HG03521 (cell line): ENCODE data around the gene BPIFB3.

ENCODE experiments used
- ATAC-seq: cut with Tn5 transposase; IDR thresholded peaks from one replicate; pipeline ENCODE4 v1.9.1; 2021; ENCODE audit warnings: mild to moderate bottlenecking, moderate library complexity; ENCODE audit not compliant: unreplicated experiment

The BPIFB3 gene

DNA sequence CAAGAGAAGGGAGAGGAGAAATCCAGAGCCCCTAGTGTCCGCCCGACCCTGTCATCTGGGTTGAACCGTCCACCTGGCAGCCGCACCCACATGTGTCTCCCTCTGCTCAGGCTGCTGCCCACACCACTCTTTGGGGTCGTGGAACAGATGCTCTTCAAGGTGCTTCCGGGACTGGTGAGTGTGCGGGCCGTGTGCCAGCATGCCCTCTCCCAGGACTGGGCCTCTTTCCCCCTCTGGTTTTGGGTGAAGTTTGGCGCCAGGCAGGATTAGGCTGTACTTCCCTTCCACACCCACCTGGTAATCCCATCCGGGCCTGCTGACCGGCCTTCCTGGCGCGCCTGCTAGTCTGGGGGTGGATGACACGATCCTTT lies 7.9 kb downstream of the BPIFB3 start:
- ATAC-seq = no peak

DNA sequence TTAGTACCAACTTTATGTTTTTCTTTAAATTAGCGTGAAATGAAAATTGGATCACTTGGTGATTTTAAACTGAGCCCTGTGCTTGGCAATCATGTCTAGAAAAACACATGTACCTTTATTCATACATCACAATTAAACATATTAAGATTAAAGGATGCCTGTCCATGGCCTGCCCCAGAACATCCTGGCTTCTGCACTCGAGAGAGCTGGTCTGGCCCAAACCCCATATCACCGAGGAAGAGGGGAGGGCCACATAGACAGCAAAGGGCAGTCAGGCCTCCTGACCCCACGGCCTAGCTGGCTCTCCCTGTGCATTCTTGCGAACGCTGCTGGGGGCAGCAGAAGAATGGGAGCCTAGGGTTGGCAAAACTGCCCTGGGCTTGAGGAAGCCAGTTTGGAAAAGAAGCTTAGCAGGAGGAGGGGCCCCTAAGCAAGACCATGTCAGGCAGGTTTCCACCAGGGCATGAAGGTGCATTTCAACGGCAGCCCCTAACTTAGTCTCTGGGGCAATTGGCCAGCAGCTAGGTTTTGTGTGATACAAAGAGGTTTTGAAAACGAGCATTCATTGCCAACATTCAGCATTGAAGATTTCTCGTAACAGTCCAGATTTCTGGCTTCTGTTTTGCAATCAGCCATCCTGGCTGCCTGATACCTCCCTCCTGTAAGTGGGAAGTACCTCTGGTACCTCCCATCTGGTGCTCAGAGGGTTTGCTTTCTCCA lies 8.6 kb downstream of the BPIFB3 start:
- no peak for ATAC-seq

DNA sequence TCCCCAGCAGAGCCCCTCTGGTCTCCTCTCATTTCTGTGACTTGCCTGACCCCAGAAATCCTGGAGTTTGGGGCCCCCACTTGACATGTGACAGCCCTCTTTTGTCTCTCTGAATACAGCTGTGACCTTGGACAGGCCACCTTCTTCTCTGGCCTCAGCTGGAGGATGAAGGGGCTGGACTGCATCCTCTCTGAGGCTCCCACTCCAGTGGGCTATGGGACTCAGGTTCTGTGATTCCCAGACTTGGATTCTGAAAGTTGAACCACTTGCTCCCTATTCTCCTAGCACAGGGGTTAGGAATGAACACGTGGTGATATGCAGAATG lies 9.1 kb downstream of the BPIFB3 start:
- ATAC-seq = no peak

DNA sequence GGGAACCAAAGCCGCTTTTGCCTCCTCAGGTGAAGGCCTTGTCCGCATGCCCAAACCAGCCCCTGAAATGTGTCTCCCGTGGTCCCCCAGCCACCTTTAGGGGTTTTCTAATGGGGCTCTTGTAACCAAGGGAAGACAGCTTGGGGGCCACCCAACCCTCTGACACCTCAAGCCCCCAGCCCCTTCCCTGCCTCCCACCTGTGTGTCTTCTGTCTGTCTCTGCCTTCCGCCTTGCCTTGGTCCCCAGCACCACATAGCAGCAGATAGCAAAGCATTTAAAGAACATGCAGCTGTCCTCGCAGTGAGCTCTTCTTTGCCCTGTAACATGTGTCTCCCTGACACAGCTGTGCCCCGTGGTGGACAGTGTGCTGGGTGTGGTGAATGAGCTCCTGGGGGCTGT lies 9.6 kb downstream of the BPIFB3 start:
- ATAC-seq = no peak

DNA sequence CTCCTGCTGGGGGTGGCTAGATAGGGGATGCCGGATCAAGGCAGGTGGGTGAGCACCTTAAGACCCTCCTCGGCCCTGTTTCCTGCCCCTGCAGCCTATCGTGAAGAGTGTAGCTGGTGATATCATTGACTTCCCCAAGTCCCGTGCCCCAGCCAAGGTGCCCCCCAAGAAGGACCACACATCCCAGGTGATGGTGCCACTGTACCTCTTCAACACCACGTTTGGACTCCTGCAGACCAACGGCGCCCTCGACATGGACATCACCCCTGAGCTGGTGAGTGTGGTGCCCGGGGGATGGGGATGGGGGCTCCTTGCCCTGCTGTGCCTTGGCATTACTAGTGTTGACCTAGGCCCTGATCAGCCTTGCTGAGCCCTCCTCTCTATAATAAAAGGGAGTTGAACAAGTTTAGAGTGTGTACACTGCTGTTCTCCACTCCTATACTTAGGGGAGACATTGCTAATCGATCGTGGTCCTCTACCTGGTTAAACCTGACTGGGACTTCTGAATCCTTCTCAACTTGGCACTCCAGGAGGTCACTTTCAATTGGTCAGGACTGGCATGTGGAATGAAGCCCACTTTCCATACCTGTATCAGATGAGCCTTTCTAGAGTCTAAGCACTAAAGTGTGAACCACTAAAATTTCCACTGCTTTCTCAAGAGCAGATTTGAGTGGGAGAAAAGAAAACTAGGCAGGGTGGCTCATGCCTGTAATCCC lies 11.0 kb downstream of the BPIFB3 start:
- ATAC-seq = no peak

DNA sequence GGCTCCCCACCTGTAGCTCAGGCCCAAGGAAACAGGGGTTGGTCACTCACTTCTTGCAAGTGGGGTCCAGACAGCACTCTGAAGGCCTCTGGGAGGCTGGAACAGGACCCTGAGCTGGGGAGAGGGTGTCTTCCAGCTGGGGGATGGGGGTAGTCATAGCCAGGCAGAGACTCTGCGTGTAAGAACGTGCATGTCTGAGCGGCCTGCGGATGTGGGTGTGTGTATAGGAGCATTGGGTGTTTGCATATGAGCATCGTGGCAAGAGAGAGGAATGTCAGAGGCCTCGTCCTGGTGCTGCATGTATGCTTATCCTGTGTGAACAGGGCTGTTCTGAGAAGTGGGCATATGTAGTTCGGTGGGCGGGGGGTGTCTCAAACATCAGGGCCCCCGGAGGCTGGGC lies 12.1 kb downstream of the BPIFB3 start:
- no peak for ATAC-seq

DNA sequence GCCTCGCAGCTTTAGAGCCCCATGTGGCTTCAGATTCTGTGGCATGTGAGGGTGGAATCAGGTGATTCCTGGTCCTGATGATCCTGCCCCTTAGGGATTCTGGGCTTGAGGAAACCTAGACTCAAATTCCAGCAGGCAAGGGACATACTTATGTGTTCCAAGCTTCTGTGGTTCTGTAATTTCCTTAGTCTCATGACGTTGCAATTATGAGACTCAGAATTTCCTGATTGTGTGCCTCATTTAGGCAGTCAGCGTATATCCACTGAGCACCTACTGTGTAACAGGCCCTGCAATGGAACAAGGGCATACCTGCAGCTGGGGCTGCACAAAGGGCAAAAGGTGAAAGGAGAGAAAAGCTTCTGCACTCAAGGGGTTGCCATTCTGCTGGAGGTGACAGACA lies 14.1 kb downstream of the BPIFB3 start:
- ATAC-seq = no peak

DNA sequence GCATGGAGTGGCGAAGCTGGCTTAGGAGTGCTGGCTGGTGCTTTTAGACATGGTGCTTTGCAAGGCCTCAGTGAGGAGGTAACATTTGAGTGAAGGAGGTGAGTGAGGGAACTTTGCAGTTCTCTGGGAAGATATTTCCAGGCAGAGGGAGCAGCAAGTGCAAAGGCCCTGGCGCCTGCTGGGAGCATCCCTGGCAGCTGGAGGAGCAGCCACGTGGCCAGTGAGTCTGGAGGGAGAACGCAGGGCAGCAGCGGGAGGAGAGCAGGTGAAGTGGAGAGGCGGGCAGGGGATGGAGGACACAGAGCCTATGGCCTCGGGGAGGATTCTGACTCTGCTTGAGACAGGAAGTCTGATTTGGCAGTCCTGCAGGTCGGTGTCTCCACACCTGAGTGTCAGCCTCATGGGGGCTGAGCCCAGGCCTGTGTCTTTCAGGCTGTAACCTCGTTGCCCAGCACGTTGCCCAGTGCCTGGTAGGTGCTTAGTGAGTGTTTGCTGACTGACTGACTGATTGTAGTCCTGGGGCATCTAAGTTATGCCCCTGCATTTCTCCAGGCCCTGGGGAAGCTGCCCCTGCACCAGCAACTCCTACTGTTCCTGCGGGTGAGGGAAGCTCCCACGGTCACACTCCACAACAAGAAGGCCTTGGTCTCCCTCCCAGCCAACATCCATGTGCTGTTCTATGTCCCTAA lies 14.7 kb downstream of the BPIFB3 start:
- no peak for ATAC-seq

- no peak for ATAC-seq
These were observed 16.0 kb downstream of the BPIFB3 start for GRCh38 chr20:33069673-33070072.

DNA sequence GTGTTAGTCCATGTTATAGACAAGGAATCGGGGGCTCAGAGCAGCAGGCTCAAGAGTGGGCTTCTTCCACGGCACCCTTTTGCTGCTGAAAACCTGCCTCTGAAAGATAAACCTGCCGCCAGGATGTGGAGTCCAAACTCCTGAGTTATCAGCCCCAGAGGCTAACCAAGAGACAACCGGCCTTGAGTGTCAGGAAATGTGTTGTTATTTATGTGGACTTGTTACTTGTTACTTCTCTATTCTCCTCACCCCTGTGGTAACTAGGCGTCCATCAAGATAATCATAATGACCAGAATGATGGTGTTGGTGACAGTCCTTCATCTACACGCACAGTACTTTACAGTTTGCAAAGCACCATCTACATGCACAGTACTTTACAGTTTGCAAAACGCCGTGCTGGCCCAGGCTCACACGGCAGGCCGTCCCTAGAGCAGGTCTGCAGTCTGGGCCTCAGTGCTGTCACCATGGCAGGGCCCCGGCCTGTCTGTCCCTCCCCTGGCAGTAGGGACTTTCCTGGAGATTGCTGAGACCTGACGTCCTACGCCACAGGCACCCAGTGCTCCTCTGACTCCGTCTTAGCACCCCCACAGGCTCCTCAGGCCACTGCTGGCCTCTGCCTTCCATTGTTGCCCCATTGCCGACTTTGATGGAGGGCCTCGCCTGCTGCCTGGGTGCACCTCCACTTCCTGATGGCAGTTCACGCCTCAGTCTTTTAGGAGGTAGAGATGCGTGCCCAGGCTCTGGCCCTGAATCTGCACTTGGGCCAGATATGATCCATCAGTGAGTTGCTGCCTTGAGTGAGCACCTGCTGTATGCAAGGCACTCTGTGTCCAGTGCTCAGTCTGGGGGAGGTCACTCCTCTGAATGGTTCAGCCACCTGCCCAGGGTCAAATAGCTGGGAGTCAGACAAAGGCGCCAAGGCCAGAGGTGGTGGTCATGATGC lies 16.7 kb downstream of the BPIFB3 start:
- no peak for ATAC-seq

- ATAC-seq = no peak
These were observed 17.5 kb downstream of the BPIFB3 start for GRCh38 chr20:33071198-33071597.

GRCh38 chr20:33072362-33072761 lies 18.7 kb downstream of the BPIFB3 start:
- ATAC-seq = no peak

GRCh38 chr20:33072813-33073212 lies 19.1 kb downstream of the BPIFB3 start:
- ATAC-seq = no peak

DNA sequence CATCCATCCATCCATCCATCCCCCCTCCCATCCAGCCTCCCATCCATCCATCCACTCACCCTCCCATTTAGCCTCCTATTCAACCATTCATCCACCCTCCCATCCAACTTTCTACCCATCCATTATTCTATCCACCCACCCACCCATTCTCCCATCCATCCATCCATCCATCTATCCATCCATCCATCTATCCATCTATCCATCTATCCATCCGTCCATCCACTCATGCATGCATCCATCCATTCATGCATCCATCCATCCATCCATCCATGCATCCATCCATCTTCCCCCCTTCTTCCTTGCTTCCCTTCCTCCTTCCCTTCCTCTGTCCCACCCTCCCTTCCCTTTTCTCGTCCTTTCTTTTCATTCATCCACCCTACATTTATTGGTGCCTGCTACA lies 21.0 kb downstream of the BPIFB3 start:
- ATAC-seq = no peak

DNA sequence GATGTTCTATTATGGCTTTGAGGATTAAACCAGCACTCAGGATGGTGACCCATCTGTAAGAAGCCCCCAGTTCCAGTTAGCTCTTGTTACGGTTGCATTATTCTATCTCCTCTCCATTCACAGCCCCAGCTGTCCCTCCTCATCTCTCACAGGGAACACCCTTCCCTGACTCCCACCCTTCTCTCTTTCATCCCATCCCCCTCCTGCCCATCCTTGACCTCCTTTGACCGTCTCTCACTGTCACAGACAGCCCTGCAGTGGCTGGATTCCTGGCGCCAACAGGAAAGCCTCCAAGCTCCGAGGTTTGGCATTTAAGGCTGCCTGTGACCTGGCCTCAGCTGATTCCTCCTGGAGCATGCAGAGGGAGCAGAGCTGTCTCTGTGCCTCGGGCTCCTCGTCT lies 21.6 kb downstream of the BPIFB3 start:
- no peak for ATAC-seq

DNA sequence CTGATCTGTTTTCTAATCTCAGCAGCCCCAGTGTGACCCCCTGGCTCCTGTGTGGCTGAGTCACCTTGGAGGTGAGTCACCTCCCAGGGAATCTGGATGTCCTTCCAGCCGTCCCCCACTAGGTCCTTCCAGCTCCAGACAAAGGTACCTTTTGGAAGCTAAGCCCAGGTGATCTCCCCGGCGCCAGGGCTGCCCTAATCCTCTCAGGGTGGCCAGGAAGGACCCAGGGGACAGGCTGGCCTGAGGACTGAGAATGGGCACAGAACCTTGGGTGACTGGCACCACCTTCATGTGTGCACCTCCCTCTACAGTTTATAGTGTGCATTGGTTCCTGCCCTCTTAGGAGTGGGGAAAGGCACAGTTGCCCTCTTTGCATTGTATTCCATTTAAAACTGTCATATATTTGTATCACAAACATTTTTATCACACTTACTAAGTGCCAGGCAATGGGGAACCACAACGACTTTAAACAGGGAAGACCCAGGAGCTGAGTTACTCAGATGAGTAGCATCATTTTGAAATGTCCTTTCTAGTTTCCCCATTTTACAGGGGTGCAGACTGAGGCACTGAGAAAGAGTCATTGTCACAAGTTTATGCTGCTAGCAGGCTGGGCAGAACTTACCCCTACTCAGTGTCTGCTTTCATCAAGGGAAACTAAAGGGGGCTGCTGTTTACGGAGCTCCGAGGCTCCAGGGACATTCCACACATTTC lies 23.1 kb downstream of the BPIFB3 start:
- ATAC-seq = no peak

- no peak for ATAC-seq
These were observed 25.6 kb downstream of the BPIFB3 start, which contains the start of gene BPIFB4 for GRCh38 chr20:33079259-33079658. BPIFB4 (plus strand) TSS chr20:33079643; CDS start chr20:33081527, 1,884 bp downstream.

- no peak for ATAC-seq
These were observed 27.9 kb downstream of the BPIFB3 start for GRCh38 chr20:33081411-33082154.

DNA sequence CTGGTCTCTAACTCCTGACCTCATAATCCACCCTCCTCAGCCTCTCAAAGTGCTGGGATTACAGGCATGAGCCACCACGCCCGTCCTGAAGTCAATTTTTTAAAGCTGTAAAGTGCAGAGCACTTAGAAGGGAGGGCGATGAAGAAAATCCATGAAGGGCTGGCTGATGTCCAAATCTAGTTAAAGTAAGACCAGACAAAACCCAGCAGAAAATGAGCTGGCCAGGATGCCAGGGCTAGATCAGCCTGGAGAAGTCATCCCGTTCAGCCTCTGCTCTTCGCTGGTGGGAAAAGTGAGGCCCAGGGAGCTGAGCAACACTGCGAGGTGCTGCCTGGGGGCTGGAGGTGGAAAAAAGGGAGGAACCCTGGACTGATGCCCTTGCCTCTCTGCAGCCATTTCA lies 28.8 kb downstream of the BPIFB3 start:
- ATAC-seq = no peak
